ENCODE results near the gene FIGLA. TPM values are rescaled to one million over a fixed set of nuclear protein-coding genes. Genes with fewer than 3 reads are reported as not detected.

FIGLA gene
- total and polyA plus RNA-seq, 2 donors (not counting 1 experiment from before 2014, with no cell fraction given), result not detected

GRCh38 chr2:70750320-70750719, 40.1 kb downstream of the FIGLA start:
- peaks cover 3% of the 10 kb centered on the region for H3K9me3 Mint-ChIP-seq (ENCODE audit: insufficient read depth)
- H3K9me3 ChIP-seq (ENCODE audit: control extremely low read depth in 1 of 3, control insufficient read depth in 2 of 3, insufficient read depth in 1 of 3, low read length in 2 of 3), result peaks cover 0 to 5% (median 0%) of the 10 kb centered on the region in 3 donors
- WGBS (ENCODE audit: insufficient coverage), result no CpG with 5 or more reads among the region's 1 CpG

DNA sequence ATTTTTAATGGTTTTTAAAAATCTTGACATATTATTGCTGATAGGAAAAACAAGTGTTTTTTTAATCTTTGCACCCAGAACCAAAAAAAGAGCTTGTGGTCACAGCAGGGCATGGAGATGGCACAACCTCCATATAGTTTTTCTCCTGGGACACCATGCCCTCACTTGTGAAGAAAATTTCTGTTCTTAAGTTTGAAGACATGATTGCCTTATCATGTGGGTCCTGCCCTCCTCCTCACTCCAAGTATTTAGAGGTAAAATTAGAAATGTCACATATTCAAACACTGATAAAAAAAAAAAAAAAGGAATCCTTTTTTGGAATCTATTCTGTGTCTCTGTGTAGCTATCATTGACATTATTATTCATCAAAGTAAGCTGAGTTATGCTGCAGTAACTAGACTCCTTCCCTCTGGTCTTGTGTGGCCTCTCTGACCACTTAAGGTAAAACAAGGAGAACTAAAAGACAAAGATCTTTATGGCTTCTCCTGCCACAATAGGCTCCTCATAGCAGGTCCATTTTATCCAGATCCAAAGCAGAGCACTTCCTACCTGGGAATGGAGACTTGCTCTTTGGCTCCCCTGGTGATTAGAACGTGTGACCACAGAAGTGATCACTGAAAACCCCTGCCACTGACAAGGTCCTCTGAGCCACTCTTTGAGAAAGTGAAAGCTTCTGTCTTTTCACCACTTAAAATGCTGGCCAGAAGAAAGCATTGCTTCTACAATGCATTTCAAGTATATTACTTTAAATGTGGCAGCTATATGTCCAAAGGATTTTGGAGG, 42.2 kb downstream of the FIGLA start:
- H3K4me3 Mint-ChIP-seq, result no peak overlapping the region
- peaks cover 20% of the 10 kb centered on the region for H3K4me1 Mint-ChIP-seq
- Histone ChIP-seq H2AFZ (ENCODE audit: insufficient read depth, low read depth, low read length, poor library complexity, severe bottlenecking) (no peak overlapping the region), H3K4me2 (replicated peaks; ENCODE audit: low read depth, low read length, poor library complexity, severe bottlenecking) (no peak overlapping the region), H3K79me2 (ENCODE audit: control insufficient read depth, insufficient read depth, low read length) (peaks cover 18% of the 10 kb centered on the region), H3K27me3 (replicated peaks in 1 of 4; ENCODE audit: control extremely low read depth in 1 of 4, control insufficient read depth in 3 of 4, insufficient read depth in 4 of 4, low read length in 3 of 4) (peaks cover 0 to 5% (median 0%) of the 10 kb centered on the region in 4 experiments), H3K4me1 (ENCODE audit: control insufficient read depth in 2 of 2, insufficient read depth in 2 of 2, low read length in 2 of 2) (no peaks in the 10 kb centered on the region), H3K36me3 (replicated peaks in 1 of 2; ENCODE audit: control extremely low read depth in 1 of 2, control insufficient read depth in 1 of 2, extremely low read depth in 1 of 2, insufficient read depth in 2 of 2, low read length in 1 of 2) (peaks cover 0 to 2% of the 10 kb centered on the region in 2 experiments), H3K27ac (ENCODE audit: low read length in 2 of 2) (no peak overlapping the region), H3K9ac (ENCODE audit: low read length) (no peak overlapping the region), H3K9me3 (ENCODE audit: control extremely low read depth in 1 of 3, control insufficient read depth in 2 of 3, insufficient read depth in 1 of 3, low read length in 2 of 3) (peaks cover 0 to 5% (median 0%) of the 10 kb centered on the region in 3 donors), H4K20me1 (ENCODE audit: control insufficient read depth, insufficient read depth, low read length, poor library complexity, severe bottlenecking) (peaks cover 44% of the 10 kb centered on the region), H3K4me3 (ENCODE audit: control extremely low read depth in 1 of 5, extremely low read depth in 1 of 5, insufficient read depth in 1 of 5, low read depth in 2 of 5, low read length in 4 of 5) (no peak overlapping the region)
- H3K27me3 Mint-ChIP-seq, result no peaks in the 10 kb centered on the region
- TF ChIP-seq, protein P1, sequence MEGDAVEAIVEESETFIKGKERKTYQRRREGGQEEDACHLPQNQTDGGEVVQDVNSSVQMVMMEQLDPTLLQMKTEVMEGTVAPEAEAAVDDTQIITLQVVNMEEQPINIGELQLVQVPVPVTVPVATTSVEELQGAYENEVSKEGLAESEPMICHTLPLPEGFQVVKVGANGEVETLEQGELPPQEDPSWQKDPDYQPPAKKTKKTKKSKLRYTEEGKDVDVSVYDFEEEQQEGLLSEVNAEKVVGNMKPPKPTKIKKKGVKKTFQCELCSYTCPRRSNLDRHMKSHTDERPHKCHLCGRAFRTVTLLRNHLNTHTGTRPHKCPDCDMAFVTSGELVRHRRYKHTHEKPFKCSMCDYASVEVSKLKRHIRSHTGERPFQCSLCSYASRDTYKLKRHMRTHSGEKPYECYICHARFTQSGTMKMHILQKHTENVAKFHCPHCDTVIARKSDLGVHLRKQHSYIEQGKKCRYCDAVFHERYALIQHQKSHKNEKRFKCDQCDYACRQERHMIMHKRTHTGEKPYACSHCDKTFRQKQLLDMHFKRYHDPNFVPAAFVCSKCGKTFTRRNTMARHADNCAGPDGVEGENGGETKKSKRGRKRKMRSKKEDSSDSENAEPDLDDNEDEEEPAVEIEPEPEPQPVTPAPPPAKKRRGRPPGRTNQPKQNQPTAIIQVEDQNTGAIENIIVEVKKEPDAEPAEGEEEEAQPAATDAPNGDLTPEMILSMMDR (IDR thresholded peaks at IDR 0.05), result no peak
- no peak for TF ChIP-seq EZH2 (IDR thresholded peaks at IDR 0.05; ENCODE audit: borderline replicate concordance, insufficient read depth, low read depth, low read length, poor library complexity, severe bottlenecking)
- CTCF ChIA-PET, result interaction anchor here (1.7 to 1.8 kb wide), 2 partner anchors 20 to 30 kb away, joined by 3 to 4 read pairs; partner anchors contain the start of gene ADD2
- intact Hi-C loops (cut with micrococcal nuclease), result no loop called here
- ATAC-seq (ENCODE audit: low read depth) (no peak), DNase-seq (no peak)
- 22% methylated on average over 1 of the region's 1 CpG for WGBS (ENCODE audit: insufficient coverage)
- POLR2A ChIA-PET, result no interaction called here
- H3K27ac Mint-ChIP-seq, result no peak overlapping the region
- H3K9me3 Mint-ChIP-seq (ENCODE audit: insufficient read depth), result peaks cover 3% of the 10 kb centered on the region

More at GRCh38 chr2:70750320-70750719, 40.1 kb downstream of the FIGLA start:
- Histone ChIP-seq H3K4me1 (ENCODE audit: control insufficient read depth in 2 of 2, insufficient read depth in 2 of 2, low read length in 2 of 2) (no peaks in the 10 kb centered on the region), H3K27me3 (replicated peaks in 1 of 4; ENCODE audit: control extremely low read depth in 1 of 4, control insufficient read depth in 3 of 4, insufficient read depth in 4 of 4, low read length in 3 of 4) (peaks cover 0 to 5% (median 0%) of the 10 kb centered on the region in 4 experiments), H3K36me3 (replicated peaks in 1 of 2; ENCODE audit: control extremely low read depth in 1 of 2, control insufficient read depth in 1 of 2, extremely low read depth in 1 of 2, insufficient read depth in 2 of 2, low read length in 1 of 2) (peaks cover 0 to 2% of the 10 kb centered on the region in 2 experiments), H3K79me2 (ENCODE audit: control insufficient read depth, insufficient read depth, low read length) (peaks cover 28% of the 10 kb centered on the region), H3K27ac (ENCODE audit: low read length in 2 of 2) (no peak overlapping the region), H3K9ac (ENCODE audit: low read length) (no peak overlapping the region), H4K20me1 (ENCODE audit: control insufficient read depth, insufficient read depth, low read length, poor library complexity, severe bottlenecking) (peaks cover 62% of the 10 kb centered on the region), H3K4me3 (ENCODE audit: control extremely low read depth in 1 of 5, extremely low read depth in 1 of 5, insufficient read depth in 1 of 5, low read depth in 2 of 5, low read length in 4 of 5) (no peak overlapping the region), H3K4me2 (replicated peaks; ENCODE audit: low read depth, low read length, poor library complexity, severe bottlenecking) (no peak overlapping the region), H2AFZ (ENCODE audit: insufficient read depth, low read depth, low read length, poor library complexity, severe bottlenecking) (no peak overlapping the region)
- no peak for DNase-seq
- no peaks in the 10 kb centered on the region for H3K27me3 Mint-ChIP-seq
- intact Hi-C loops (cut with micrococcal nuclease), result no loop called here
- ChIA-PET CTCF (no interaction called here), POLR2A (no interaction called here)
- H3K4me1 Mint-ChIP-seq, result peaks cover 16% of the 10 kb centered on the region
- H3K27ac Mint-ChIP-seq, result no peak overlapping the region
- TF ChIP-seq, protein P1 (IDR thresholded peaks at IDR 0.05), result no peak
- no peak for TF ChIP-seq EZH2 (IDR thresholded peaks at IDR 0.05; ENCODE audit: borderline replicate concordance, insufficient read depth, low read depth, low read length, poor library complexity, severe bottlenecking)
- no peak for ATAC-seq (ENCODE audit: low read depth)
- no peak overlapping the region for H3K4me3 Mint-ChIP-seq

Data from B cell (primary cell).